ENCODE data around the gene DUSP16.
"Not testable (repeated sequence)": the region's sequence is repeated elsewhere in the genome, so short reads cannot be mapped to it uniquely, and the experiment has no call there.

The DUSP16 gene, protein sequence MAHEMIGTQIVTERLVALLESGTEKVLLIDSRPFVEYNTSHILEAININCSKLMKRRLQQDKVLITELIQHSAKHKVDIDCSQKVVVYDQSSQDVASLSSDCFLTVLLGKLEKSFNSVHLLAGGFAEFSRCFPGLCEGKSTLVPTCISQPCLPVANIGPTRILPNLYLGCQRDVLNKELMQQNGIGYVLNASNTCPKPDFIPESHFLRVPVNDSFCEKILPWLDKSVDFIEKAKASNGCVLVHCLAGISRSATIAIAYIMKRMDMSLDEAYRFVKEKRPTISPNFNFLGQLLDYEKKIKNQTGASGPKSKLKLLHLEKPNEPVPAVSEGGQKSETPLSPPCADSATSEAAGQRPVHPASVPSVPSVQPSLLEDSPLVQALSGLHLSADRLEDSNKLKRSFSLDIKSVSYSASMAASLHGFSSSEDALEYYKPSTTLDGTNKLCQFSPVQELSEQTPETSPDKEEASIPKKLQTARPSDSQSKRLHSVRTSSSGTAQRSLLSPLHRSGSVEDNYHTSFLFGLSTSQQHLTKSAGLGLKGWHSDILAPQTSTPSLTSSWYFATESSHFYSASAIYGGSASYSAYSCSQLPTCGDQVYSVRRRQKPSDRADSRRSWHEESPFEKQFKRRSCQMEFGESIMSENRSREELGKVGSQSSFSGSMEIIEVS

DNA sequence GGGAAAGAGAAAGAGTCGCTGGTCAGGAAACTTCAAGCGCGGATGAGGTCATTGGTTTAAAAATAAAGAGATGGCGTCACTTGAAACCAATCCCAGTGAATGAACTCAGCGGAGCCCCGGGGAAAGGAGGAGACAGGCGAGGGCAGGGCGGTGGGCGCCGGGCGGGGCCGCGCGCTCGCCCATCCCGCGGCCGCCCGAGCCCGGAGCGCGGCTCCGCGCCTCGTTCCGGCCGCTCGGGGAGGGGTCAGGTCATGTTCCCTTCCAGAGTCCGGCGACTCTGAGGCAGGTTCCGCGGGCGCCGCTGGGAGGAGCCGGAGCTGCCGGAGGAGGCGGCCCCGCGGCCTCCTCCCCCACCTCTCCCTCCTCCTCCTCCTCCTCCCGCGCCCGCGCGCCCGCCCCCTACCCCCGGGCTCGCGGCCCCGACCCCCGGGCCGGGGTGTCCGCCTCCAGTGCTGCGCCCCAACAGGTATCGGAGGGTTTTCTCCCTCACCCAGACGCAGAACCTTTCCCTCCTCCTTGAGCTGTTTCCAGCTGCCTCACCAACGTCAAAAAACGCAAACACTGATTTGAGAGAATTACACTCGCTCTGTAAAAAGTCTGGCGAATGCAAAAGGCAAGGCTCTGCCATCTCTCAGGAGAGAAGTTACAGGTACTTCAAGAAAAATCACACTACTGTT is at the start of gene DUSP16:
TSS of gene DUSP16 (minus strand) at position 279 of the 677 bp plus-strand sequence. CDS start 41,765 bp downstream, outside the sequence.
- DNase-seq (ENCODE audit: low read depth, low spot score), result peak; percentile 31

DNA sequence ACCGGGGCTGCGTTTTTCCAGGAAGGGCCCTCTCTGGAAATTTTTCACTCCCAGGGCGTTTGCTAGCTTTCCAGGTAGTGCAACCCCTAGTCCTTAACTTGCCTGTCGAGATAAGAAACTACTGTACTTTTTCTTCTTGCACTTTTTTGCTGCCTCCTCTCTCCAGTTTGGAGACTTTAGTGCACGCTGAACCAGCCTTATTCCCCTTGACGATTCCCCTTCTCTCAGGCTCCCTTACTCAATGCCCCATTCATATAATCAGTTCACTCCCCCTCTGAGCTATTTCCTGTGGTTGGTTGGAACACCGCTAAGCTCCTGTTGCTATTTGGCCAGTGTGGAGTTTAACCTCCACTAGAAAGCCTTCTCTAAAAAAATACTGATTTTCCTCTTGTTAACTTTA is 49.7 kb upstream of the DUSP16 start:
- DNase-seq (ENCODE audit: low read depth, low spot score), result no peak

DNA sequence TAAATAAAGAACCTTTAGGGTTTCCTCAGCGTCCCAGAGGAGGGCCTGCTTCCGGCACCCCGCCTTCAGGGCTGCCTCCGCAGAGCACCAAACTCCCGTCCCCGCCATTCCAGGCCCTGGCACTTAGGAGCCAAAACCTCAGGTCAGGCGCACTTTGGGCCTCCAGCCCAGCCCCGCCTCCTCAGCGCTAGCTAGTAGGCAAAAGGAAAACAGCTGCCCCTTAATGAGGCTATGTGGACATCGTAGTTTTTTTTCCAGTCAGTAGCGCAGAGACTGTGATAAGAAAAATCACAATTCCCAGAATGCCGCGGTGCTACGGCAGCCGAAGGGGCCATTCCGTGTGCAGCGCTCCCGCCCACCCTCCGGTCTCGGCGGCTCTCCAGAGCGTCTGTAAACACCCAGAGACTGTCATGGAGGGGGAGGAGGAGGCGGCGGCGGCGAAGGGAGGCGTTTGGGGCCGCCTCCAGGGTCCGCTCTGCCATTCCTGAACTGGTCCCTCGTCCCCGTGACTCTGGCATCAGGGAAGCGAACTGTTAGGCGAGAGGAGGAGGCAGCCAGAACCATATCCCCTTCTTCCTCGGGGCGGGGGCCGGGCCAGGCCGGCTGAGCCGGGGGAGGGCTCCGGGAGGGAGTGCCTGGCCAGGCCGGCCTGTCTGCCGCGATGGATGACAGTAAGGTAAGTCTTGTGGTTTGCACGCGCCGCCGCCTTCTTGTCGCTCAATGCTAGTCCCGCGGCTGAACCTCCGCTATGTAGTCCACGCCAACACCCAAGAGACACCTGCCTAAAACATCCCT is 49.0 kb upstream of the DUSP16 start, which contains the start of gene CREBL2:
TSS of gene CREBL2 (plus strand) at position 365 of the 795 bp plus-strand sequence. CDS start at position 662, 297 bp downstream.
- peak; percentile 67 for DNase-seq (ENCODE audit: low read depth, low spot score)

- no peak for DNase-seq (ENCODE audit: low read depth, low spot score)
Measured at GRCh38 chr12:12610711-12611110, 48.0 kb upstream of the DUSP16 start.

DNA sequence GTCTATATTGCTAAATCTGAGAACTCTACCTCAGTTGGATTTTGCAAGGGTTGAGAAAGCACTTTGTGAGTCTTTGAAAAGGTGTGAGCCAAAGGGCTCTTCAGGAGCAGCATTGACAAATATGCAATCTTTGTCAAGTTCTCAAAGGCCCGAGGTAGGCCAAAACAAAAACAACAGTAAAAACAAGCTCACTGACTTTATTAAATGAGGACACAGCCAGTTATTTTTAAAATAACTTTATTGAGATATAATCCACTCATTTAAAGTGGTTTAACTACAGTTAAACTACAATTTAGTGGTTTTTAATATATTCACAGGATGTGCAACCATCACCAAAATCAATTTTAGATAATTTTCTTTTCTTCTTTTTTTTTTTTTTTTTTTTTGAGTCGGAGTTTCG is 47.0 kb upstream of the DUSP16 start:
- DNase-seq (ENCODE audit: low read depth, low spot score), result no peak

GRCh38 chr12:12608557-12608957 is 45.9 kb upstream of the DUSP16 start:
- DNase-seq (ENCODE audit: low read depth, low spot score), result no peak

DNA sequence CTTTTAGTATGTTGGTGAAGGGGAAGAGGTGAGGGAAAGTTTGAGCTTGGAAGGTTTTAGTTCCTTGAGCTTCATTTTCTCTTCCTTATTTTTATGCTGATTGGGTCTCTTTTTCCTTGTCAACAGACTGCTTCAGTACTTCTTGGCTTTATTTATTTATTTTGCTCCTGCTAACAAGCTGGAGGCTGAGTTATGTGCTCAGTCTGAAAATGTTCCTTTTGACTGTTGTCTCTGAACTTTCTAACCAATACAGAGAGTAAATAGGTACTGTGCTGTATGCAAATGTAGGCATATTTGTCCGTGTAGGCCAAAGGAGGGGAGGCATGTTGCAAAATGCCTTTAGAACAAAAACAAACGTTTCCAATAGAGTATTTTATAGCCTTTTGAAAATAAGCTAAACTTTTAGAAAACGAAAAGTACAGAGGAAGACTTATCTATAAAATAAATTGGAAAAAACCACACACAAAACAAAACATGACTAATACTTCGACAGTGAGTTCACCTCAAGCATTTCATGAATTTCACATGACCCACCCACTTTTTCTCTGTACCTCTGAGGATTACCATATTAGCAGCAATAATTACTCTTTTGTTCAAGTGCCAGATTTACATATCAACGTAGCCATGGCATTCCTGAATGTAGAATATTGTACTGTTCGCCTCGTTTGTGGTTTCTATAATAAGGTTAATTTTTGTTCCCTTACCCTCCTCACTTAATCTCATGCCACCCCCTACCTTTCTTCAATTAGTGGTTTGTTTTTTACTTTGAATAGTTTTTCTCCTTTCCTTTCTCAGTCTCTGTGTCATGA is 44.3 kb upstream of the DUSP16 start:
- DNase-seq (ENCODE audit: low read depth, low spot score), result no peak

- DNase-seq (ENCODE audit: low read depth, low spot score), result no peak
Measured at GRCh38 chr12:12604740-12605139, 42.1 kb upstream of the DUSP16 start.

GRCh38 chr12:12600659-12601058 is 38.0 kb upstream of the DUSP16 start:
- no peak for DNase-seq (ENCODE audit: low read depth, low spot score)

- DNase-seq (ENCODE audit: low read depth, low spot score), result no peak
Measured at GRCh38 chr12:12599750-12600643, 37.3 kb upstream of the DUSP16 start.

DNA sequence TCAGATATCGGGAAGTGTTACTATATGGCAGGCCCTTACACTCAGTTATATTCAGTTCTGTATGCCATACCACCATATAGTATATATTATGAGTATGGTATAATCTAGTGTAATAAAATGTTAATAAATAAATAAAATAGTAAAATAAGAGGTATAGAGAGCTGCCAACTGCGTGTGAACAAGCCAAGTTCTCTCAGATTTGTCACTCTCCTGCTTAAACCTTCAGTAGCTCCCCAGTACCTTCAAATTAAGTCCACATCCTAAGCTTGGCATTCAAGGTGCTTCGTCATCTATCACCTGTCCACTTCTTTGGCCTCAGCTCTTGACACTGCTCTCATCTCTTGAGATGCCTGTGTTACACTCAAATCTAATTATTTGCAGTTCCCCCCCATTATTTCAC is 36.2 kb upstream of the DUSP16 start:
- DNase-seq (ENCODE audit: low read depth, low spot score), result no peak

DNA sequence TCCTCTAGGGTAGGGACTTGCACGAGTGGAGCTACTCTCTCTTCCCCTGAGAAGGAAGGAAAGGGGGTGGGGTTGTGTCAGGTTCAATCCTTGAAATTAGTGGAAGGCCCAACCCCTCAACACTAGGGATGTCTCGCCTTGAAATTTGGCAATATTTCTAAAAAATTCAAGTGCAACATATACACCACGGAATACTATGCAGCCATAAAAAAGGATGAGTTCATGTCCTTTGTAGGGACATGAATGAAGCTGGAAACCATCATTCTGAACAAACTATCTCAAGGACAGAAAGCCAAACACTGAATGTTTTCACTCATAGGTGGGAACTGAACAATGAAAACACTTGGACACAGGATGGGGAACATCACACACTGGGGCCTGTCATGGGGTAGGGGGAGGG is 33.9 kb upstream of the DUSP16 start:
- not testable (repeated sequence) for DNase-seq (ENCODE audit: low read depth, low spot score)

DNA sequence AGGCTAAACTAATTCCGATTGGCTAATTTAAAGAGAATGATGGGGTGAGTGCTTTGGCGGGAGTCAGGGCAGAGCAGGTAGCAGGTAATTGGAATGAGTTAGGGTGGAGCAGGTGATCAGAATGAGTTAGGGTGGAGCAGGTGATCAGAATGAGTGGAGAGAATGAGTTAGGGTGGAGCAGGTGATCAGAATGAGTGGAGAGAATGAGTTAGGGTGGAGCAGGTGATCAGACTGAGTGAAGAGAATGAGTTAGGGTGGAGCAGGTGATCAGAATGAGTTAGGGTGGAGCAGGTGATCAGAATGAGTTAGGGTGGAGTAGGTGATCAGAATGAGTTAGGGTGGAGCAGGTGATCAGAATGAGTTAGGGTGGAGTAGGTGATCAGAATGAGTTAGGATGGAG is 33.3 kb upstream of the DUSP16 start:
- not testable (repeated sequence) for DNase-seq (ENCODE audit: low read depth, low spot score)

GRCh38 chr12:12592930-12593329 is 30.3 kb upstream of the DUSP16 start:
- DNase-seq (ENCODE audit: low read depth, low spot score), result no peak

DNA sequence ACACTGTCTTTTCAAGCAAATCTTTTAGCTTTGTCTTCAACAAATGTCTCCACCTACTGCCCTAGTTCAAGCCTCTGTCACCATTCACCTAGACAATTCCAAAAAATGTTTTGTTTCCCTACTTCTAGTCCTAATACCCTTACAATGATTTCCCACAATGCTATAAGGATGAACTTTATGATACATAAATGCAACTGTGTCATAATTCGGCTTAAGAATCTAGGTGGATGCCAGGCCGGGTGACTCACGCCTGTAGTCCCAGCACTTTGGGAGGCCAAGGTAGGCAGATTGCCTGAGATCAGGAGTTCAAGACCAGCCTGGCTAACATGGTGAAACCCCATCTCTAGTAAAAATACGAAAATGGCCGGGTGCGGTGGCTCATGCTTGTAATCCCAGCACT is 28.3 kb upstream of the DUSP16 start:
- no peak for DNase-seq (ENCODE audit: low read depth, low spot score)

- DNase-seq (ENCODE audit: low read depth, low spot score), result not testable (repeated sequence)
Measured at GRCh38 chr12:12588436-12588835, 25.8 kb upstream of the DUSP16 start.

DNA sequence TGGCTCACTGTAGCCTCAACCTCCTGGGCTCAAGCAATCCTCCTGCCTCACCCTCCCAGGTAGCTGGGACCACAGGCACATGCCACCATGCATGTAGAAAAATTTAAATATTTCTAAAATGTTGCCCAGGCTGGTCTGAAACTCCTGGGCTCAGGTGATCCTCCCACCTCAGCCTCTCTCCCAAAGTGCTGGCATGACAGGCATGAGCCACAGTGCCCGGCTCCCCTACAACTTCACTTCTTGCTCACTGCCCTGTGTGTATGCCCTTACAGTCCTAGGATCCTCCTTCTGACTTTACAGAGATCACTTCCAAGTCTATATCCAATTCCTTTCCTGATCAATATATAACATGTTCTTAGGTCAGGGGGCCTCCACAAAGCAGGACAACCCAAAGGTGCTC is 25.2 kb upstream of the DUSP16 start:
- no peak for DNase-seq (ENCODE audit: low read depth, low spot score)

DNA sequence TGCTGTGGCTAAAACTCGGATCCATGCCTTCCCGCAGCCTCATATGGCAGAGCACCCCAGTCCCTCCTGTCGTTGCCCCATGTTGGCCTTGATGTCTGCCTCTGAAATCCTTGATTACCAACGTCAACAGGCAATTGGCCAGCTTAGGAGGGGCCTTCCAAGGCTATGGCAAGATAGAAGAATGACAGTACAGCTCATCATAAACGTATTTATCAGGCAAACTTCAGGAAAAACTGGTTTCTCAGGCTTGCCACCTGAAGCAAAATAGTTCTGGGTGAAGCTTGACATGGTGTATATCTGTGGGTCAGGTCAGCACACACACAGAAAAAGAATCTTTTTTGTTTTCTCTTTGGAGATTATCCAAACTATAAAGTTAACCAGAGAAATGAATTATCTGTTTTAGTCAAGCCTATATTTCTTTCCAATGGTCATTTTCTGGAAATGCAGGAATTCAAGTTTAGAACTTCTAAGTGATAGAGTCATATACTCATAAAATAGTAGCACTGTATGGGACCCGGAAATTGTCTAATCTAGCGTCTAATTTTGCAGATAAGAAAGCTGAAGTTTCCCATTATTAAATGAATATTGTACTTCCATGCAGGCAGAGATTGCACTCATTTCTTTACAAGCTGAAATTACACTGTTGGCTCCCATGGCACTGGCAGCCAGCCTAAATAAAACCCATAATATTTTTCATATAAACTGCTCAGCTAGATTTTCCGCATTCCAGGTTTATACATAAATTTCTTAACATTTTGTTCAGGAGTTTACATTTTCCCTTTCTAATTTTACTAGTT is 24.4 kb upstream of the DUSP16 start:
- DNase-seq (ENCODE audit: low read depth, low spot score), result no peak
